GM19328 (cell line): ENCODE measurements around the gene KPNA4.
A peak's percentile ranks its signal among the peaks of the same experiment; 100 is the strongest.
"Not testable (repeated sequence)": the region's sequence is repeated elsewhere in the genome, so short reads cannot be mapped to it uniquely, and the experiment has no call there.

Experiments
- ATAC-seq: cut with Tn5 transposase; IDR thresholded peaks from one replicate; pipeline ENCODE4 v1.9.1; 2021; ENCODE audit warnings: mild to moderate bottlenecking, moderate library complexity; ENCODE audit not compliant: unreplicated experiment

Gene KPNA4

DNA sequence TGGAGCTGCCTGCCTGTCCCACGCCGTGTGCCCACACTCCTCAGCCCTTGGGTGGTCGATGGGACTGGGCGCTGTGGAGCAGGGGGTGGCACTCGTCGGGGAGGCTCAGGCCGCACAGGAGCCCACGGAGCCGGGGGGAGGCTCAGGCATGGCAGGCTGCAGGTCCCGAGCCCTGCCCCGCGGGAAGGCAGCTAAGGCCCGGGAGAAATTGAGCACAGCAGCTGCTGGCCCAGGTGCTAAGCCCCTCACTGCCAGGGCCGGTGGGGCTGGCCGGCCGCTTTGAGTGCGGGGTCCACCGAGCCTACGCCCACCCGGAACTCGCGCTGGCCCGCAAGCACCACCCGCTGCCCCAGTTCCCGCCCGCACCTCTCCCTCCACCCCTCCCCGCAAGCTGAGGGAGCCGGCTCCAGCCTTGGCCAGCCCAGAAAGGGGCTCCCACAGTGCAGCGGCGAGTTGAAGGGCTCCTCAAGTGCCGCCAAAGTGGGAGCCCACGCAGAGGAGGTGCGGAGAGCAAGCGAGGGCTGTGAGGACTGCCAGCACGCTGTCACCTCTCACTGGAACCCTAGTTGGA, 8.7 kb upstream of the KPNA4 start:
- not testable (repeated sequence) for ATAC-seq

DNA sequence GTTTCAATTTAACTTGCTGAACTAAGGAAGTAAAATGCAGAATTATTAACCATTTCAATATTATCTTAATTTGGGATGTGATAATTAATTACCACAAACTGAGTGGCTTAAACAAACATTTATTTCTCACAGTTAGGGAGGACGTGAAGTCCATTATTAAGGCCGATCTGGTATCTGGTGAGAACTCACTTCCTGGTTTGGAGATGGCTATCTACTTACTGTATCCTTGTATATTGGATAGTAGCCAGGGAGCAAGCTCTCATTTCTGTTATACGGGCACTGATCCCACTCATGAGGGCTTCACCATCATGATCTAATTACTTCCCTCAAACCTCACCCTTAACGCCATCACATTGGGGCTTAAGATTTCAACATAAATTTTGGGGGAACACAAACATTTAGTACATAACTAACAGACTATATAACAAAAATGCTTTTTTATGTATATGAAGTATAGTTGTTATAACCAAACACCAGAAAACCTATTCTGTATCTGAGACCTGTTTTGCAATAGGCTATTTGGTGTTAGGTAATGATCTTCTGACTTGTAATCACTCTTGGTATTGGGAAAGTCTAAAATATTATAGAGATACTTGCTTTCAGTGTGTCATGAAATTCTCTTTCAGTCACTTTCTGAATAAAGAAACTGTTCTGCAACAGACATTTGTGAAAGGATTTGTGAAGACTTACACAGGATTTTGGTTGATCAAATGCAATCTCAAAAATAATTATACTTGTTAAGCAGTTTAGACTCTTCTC, 4.7 kb upstream of the KPNA4 start:
- ATAC-seq = no peak

DNA sequence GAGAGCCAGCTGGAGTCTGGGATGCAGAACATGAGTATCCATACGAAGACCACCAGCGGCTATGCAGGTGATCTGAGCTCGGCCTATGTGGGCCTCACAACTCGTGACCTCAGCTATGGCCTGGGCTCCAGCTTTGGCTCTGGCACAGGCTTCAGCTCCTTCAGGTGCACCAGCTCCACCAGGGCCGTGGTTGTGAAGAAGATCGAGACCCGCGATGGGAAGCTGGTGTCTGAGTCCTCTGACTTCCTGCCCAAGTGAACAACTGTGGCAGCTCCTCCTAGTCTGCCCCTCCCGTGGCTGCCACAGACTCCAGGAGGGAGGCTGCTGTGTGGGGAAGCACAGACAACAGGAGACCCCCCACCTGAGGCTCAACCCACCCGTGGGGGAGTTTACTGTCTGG, 3.6 kb upstream of the KPNA4 start:
- no peak for ATAC-seq

- no peak for ATAC-seq
Observed at GRCh38 chr3:160567774-160568173, 2.4 kb upstream of the KPNA4 start.

DNA sequence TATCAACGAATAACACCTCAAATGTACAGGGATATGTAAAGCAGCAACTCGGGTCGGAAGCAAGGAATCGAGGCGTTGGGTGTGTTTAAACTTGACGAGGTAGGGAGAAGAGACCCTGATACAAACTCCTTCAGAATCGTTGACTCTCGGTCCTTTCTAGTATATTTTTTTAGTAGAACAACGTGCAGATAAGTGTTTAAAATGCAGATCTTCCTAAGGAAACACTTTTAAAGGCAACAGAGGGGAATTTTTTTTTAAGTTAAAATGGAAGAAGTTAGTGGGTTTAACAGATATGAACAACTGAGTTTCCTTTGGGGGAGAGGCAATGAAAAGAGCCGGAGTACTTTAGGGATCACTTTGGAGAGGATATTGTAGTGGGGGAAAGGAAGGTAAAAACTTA, 1.1 kb upstream of the KPNA4 start:
- ATAC-seq = no peak

GRCh38 chr3:160564949-160565441, 376 bp downstream of the KPNA4 start:
- peak; percentile 44 for ATAC-seq

GRCh38 chr3:160564258-160564911, 986 bp downstream of the KPNA4 start:
- ATAC-seq = peak; percentile 2

GRCh38 chr3:160562952-160563351, 2.4 kb downstream of the KPNA4 start:
- ATAC-seq = no peak

DNA sequence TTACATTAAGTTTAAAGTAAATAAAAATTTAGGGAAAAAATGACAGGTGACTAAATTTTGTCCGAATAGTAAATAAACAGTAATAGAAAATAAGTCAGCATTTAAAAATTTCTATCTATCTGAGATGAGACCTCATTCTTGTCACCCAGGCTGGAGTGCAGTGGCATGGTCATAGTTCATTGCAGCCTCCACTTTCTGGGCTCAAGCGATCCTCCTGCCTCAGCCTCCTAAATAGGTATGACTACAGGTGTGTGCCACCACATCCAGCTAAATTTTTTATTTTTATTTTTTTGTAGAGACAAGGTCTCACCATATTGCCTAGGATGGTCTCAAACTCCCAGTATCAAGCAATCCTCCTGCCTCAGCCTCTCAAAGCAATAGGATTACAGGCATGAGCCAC, 7.8 kb downstream of the KPNA4 start:
- ATAC-seq = no peak

- ATAC-seq = no peak
Observed at GRCh38 chr3:160556141-160556540, 9.2 kb downstream of the KPNA4 start.

DNA sequence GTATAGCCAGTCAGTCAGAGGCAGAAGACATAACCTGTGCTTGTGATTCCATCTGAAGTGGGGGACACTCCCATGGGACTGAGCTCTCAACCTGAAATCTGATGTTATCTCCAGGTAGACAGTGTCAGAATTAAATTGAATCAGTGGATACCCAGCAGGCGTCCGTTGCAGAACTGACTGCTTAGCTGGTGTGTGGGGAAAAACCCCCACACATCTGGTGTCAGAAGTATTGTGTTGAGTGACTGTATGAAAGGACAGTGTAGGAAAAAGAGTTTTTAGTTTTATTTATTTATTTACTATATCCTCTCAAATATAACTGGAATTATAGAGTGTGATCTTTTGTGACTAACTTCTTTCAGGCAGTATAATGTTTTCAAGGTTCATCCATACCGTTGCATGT, 10.4 kb downstream of the KPNA4 start:
- ATAC-seq = no peak

- ATAC-seq = no peak
Observed at GRCh38 chr3:160553827-160554226, 11.5 kb downstream of the KPNA4 start.

GRCh38 chr3:160546727-160547126, 18.6 kb downstream of the KPNA4 start:
- no peak for ATAC-seq

DNA sequence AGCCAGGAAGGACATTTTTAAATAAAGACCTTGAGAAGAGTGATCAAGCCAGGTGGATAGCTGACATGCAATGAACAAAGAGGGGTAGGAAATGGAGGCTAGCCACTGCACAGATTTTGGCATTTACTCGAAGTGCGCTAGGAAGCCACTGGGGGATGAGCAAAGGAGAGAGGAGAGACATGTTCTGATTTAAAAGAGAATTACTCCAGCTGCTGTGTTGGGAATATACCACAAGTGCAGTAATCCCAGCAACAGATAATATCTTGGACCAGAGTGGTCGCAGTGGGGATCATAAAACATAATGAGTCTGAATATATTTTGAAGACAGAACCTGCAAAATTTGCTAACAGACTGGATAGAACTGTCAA, 19.9 kb downstream of the KPNA4 start:
- ATAC-seq = no peak

GRCh38 chr3:160544844-160545503, 20.4 kb downstream of the KPNA4 start:
- ATAC-seq = no peak

DNA sequence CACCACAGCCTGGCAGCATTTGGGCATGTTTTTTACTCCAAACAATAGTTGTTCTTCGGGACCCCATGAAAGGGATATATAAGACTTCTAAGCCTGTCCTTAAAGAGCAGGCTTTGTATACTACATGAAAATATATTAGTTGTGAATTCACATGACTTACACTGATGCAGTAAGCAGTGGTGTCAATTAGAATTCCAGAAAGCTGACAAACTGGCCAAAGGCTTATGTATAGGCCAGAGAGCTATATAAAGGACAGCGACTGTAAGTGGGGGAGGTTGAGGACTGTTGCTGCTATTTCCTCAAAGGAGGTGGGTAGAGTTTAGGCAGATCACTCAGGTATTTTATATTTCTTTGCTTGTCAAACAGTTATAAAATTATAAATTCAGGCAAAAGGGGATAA, 24.8 kb downstream of the KPNA4 start:
- ATAC-seq = no peak

DNA sequence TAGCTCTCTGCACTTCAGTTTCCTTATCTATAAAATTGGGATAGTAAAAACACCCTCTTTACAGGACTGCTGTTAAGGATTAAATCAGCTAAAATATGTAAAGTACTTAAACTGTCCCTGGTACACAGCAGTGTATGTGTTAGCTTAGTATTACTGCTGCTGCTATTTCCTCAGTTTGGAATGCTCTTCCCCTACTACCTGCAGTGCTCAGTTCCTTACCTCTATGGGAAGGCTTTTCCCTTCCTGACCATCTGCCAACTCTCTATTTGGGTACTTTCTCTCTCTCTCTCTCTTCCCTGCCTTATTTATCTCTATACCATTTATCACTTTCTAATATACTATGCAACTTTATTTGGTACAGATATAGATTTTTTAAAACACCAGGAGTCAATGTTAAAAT, 26.5 kb downstream of the KPNA4 start:
- ATAC-seq = no peak

- no peak for ATAC-seq
Observed at GRCh38 chr3:160537729-160538128, 27.6 kb downstream of the KPNA4 start.

DNA sequence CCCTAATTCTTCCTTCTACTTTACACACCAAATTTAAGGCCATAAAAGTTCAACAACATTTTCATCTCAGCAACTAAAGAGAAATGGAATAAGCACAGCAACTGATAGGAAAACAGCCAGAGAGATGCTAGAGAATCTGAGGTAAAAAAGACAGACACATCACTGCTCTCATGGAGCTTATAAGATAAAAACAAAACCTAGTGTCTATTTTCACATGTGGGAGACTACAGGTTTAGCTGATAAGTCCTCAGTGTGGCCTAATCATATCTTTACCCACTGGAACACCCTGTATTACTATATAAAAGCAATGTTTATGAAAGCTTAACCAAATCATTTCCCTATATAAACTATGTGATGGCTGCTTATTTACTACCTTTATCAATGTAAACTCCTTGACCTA, 33.0 kb downstream of the KPNA4 start:
- ATAC-seq = no peak

- ATAC-seq = no peak
Observed at GRCh38 chr3:160531311-160531710, 34.1 kb downstream of the KPNA4 start.

GRCh38 chr3:160516391-160516790, 49.0 kb downstream of the KPNA4 start:
- ATAC-seq = not testable (repeated sequence)

- ATAC-seq = no peak
Observed at GRCh38 chr3:160501325-160501724, 64.0 kb downstream of the KPNA4 start.
